SKM-1 treated with dmso at 0.1 percent for 144 hours (cell line): Measurements from ENCODE around the gene AIMP1.
A peak's percentile ranks its signal among the peaks of the same experiment; 100 is the strongest.
"Not testable (repeated sequence)": the region's sequence is repeated elsewhere in the genome, so short reads cannot be mapped to it uniquely, and the experiment has no call there.

Experiments used
- DNase-seq: peaks from one replicate; lab custom pipeline; 2025; ENCODE audit not compliant: unreplicated experiment; lab: John Stamatoyannopoulos, UW

Gene AIMP1

DNA sequence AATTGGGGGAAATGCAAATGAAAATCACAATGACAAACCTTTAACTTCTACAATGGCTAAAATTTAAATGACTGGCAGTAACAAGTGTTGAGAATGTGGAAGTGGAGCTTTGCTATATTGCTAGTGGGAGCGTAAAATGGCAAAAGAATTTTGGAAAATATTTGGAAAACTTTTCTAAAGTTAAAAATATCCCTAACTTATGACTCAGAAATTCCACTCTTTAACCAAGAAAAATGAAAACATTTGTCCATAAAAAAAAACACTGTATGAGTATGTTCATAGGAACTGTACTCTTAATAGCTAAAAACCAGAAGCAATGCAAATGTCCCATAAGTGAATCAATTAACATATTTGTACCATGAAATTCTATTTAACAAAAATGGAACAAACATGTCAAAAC, 4.0 kb upstream of the AIMP1 start:
- DNase-seq: no peak

DNA sequence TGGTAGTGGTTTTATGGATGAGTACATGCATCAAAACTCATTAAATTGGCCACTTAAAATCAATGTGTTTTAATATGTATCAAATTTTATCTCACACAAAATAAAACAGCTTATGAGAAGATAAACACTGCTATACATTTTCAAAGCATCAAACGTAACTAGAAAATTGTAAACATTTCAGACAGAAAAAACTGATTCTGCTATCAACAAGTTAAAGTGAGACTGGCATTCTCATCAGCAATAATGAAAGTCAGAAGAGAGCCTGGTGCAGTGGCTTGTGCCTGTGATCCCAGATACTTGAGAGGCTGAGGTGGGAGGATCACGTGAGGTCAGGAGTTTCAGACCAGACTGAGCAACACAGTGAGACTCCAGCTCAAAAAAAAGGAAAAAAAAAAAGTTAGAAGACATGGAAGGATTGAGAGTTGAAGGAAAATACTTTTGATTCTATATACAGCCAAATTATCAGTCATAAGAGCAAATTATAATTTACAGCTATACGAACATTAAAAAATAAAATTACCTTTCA, 3.3 kb upstream of the AIMP1 start:
- no peak for DNase-seq

GRCh38 chr4:106314960-106315359, 1.4 kb upstream of the AIMP1 start:
- no peak for DNase-seq

- DNase-seq: peak; percentile 19
Observed at GRCh38 chr4:106315476-106315967, 828 bp upstream of the AIMP1 start.

DNA sequence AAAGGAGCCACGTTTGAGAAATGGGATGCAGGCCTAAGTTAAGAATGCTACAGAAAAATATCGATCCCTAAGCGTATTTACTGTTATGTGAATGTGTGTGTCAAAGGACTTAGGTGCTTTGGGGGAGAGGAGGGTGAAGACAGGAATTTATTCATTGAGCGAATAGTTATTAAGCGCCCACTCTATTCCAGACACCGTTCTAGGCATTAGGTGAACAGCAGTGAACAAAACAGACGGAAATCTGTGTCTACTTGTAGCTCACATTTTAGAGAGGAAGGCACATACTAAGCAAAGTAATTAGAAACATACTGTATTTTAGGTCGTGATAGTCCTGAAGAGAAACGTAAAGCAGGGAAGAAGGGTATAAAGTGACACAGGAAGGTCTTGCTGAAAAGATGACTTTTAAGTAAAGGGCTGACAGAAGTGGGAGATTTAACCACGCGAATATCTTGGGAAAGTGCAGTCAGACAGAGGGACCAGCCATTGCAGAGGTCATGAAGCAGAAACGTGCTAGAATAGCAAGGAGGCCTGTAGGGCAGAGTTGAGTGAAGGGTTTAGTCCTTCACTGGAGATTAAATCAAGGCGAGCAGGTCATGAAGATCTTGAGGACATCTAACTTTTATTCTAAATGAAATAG, 541 bp downstream of the AIMP1 start:
- DNase-seq: no peak

DNA sequence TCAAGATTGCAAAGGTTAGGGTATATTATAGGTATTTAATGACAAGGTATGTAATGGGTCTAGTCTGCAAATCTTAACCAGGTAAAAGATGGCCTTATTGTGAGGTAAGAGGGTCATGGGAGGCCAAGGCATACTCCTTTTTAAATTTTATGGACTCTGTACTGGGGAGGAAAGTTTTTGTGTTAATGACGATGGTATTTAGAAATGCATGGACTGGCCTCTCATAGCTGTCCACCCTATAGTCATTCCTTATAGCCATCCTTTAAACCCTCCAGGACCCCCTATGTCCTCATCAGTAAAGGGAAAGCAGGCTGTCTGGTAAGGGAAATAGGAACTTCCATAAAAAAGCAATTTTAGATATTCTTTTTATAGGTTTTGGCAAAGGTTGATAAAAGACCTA, 1.5 kb downstream of the AIMP1 start:
- no peak for DNase-seq

- no peak for DNase-seq
Observed at GRCh38 chr4:106318511-106318910, 2.2 kb downstream of the AIMP1 start.

- DNase-seq: no peak
Observed at GRCh38 chr4:106320235-106320634, 3.9 kb downstream of the AIMP1 start.

GRCh38 chr4:106321168-106321567, 4.8 kb downstream of the AIMP1 start:
- DNase-seq: not testable (repeated sequence)

GRCh38 chr4:106321814-106322213, 5.5 kb downstream of the AIMP1 start:
- not testable (repeated sequence) for DNase-seq

DNA sequence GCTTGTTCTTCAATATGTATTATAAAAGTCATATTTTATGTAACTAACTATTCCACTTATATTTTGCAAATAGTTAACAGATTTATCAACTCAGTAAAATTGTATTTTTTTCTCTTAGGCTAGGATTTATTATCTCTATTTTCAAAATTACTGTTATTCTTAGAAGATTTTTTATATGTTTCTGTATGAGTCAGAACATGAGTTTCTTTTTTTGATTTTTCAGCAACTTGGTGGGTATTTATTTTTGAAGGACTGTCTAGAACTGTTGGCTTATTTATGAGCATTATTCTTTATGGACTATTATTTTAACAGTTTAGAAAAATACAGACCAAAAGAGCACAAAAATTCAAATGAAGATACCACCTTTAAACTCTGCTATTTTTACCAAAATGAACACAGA, 6.8 kb downstream of the AIMP1 start:
- DNase-seq: no peak

DNA sequence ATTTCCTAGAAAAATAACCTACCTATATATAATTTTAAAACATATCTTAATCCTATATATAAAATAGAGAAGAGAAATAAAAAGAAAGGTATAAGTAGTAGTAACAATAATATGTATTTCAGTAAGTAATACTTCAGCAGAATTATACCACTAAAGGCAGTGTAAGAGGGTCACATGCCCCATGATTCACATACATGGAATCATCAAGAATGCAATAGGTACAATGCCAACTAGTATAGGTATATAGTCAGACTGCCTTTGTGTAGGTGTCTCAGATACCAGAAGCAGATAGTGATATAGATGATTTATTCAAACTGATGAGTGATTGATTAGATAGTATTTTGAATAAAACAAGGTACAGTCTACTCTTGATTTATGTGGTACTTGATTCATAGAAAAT, 9.4 kb downstream of the AIMP1 start:
- no peak for DNase-seq

DNA sequence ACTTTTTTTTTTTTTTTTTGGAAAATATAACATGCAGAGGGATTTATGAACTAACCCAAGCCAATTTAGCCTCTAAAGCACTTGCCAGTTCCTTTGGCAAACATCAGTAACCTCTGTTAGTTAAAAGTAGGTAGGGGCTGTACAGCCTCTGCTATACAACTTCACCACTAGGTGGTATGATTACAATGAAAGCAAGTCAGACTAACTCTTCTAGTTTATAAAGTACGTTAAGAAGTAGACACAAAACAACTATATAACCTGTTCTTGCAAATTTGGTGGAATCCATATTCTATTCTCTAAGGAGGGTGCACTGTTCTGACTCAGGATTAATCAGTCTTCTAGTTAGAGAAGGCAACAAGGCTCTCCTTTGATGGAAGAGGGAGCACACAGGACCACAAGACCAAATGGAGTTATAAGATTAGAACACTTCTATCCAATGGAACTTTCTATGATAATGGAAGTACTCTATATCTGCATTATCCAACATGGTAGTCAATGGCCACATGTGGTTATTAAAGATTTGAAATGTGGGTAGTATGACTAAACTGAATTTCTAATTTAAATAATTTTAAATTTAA, 12.8 kb downstream of the AIMP1 start:
- peak; percentile 19 for DNase-seq

DNA sequence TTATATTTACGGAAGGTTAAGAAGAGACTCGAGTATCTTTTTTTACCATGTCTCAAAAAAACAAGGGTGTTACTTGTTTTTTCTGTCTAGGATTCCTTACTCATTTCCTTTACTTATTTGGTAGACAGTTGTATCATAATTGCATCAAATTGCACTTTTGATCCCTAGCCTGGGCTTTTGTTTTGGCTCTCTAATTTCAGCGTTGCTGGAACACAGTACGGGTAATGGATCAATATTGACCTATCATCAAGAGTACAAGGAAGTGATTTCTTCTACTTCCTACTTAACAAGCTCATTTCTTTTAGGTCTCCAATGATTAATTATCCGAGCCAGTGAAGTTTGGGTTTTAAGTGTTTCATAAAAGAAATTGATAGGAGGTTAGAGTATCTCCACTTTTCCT, 16.8 kb downstream of the AIMP1 start:
- no peak for DNase-seq

DNA sequence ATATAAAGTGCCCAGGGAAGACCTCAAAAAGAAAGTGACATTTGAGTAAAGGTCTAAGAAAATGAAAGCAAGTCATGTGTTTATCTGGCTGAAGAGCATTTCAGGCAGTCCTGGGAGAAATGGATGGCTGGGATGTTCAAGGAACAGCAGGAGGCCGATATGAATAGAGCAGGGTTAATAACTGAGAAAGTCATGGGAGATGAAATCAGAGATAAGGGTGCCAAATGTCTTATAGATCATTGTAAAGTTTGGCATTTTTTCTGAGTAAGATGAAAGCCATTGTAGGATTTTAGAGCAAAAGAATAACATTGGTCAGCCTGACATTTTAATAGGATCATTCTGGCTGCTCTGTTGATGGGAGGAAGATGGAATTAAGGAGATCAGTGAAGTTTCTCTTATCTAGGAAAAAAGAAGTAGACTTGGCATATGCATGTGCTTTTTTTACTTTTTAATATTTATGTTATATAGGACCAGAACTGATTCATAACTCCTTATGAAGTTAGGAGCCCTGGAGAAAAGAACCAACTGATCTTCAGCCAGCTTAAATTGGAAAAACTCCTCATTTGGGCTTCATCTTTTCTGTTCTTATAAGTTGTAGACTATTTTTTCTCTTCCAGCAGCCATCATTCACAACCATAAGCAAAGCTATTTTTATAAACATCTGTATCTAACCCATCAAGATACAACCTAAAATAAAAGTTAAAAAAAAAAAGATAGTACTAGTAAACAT, 18.6 kb downstream of the AIMP1 start:
- DNase-seq: no peak

DNA sequence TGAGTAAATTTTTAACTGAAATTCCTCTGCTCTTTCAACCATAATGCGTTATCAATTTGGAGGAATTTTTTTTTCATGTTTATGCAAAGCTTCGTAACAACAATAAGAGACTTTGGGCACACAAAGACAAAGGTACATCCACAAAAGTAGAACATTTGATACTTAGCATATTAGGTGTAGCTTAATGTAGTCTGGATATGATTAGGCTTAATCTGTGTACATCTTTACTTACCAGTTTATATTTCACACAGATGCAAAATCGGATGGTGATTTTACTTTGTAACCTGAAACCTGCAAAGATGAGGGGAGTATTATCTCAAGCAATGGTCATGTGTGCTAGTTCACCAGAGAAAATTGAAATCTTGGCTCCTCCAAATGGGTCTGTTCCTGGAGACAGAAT, 20.3 kb downstream of the AIMP1 start:
- DNase-seq: no peak

- no peak for DNase-seq
Observed at GRCh38 chr4:106337916-106338315, 21.6 kb downstream of the AIMP1 start.

GRCh38 chr4:106338671-106339070, 22.3 kb downstream of the AIMP1 start:
- no peak for DNase-seq

- no peak for DNase-seq
Observed at GRCh38 chr4:106339431-106339830, 23.1 kb downstream of the AIMP1 start.

- DNase-seq: no peak
Observed at GRCh38 chr4:106340774-106341173, 24.4 kb downstream of the AIMP1 start.

GRCh38 chr4:106343865-106344646, 27.7 kb downstream of the AIMP1 start:
- no peak for DNase-seq
